Neuronal stem cell (in vitro differentiated cells): ENCODE data around the gene MBP.

Experiments
- DNase-seq: peaks from one replicate; pipeline ENCODE4 v3.0.0-alpha.2; 2013; ENCODE audit warnings: low spot score
- H2AFZ ChIP-seq: one replicate; pipeline ENCODE4 v1.6.1; 2013; ENCODE audit warnings: mild to moderate bottlenecking, low read length, inconsistent platforms
- H2AK5ac ChIP-seq: 2 replicates; pipeline ENCODE4 v1.6.1; 2013; ENCODE audit warnings: low read depth, mild to moderate bottlenecking, inconsistent platforms, low read length, moderate library complexity, mixed read lengths
- H2BK120ac ChIP-seq: 2 replicates; pipeline ENCODE4 v1.6.1; 2013; ENCODE audit warnings: low read depth, mild to moderate bottlenecking, inconsistent platforms, low read length, moderate library complexity, mixed read lengths
- H2BK12ac ChIP-seq: one replicate; pipeline ENCODE4 v1.6.1; 2013; ENCODE audit warnings: low read length, inconsistent platforms
- H2BK15ac ChIP-seq: 2 replicates; pipeline ENCODE4 v1.6.1; 2013; ENCODE audit warnings: mild to moderate bottlenecking, low read length, inconsistent platforms, mixed read lengths
- H2BK5ac ChIP-seq: one replicate; pipeline ENCODE4 v1.6.1; 2013; ENCODE audit warnings: inconsistent platforms, mild to moderate bottlenecking, low read length, moderate library complexity
- H3K14ac ChIP-seq: one replicate; pipeline ENCODE4 v1.6.1; 2013; ENCODE audit warnings: low read length, inconsistent platforms
- H3K18ac ChIP-seq: 2 replicates; pipeline ENCODE4 v1.6.1; 2013; ENCODE audit warnings: low read length, inconsistent platforms
- H3K23ac ChIP-seq: 2 replicates; pipeline ENCODE4 v1.6.1; 2013; ENCODE audit warnings: low read depth, mild to moderate bottlenecking, mixed read lengths, low read length, inconsistent platforms; ENCODE audit not compliant: poor library complexity
- H3K27ac ChIP-seq: replicated peaks from 3 replicates; pipeline ENCODE4 v1.5.1; 2013; ENCODE audit warnings: low read length, inconsistent platforms
- H3K27me3 ChIP-seq, 3 experiments: 2 replicates each; pipeline ENCODE4 v1.6.1; 2013; ENCODE audit warnings: low read length in 3 of 3, mild to moderate bottlenecking in 2 of 3, inconsistent platforms in 1 of 3, low read depth in 1 of 3, mixed read lengths in 1 of 3, moderate library complexity in 1 of 3; ENCODE audit not compliant: control insufficient read depth in 3 of 3, insufficient read depth in 3 of 3
- H3K36me3 ChIP-seq, 2 donors: replicated peaks in 1 of 2; 2 replicates each; pipeline ENCODE4 v1.6.1; 2013; ENCODE audit warnings: low read length in 2 of 2; ENCODE audit not compliant: control insufficient read depth in 2 of 2, insufficient read depth in 2 of 2
- H3K4ac ChIP-seq: 2 replicates; pipeline ENCODE4 v1.6.1; 2013; ENCODE audit warnings: inconsistent platforms, mild to moderate bottlenecking, low read length, moderate library complexity
- H3K4me1 ChIP-seq, 2 donors: 1 replicate in 1 of 2; 2 replicates in 1 of 2; pipeline ENCODE4 v1.6.1; 2013; ENCODE audit warnings: low read length in 2 of 2, low read depth in 1 of 2; ENCODE audit not compliant: control insufficient read depth in 2 of 2, insufficient read depth in 1 of 2
- H3K4me2 ChIP-seq: one replicate; pipeline ENCODE4 v1.6.1; 2013; ENCODE audit warnings: mild to moderate bottlenecking, low read length, inconsistent platforms; ENCODE audit not compliant: insufficient read depth, poor library complexity, severe bottlenecking
- H3K4me3 ChIP-seq, 2 donors: 2 replicates each; pipeline ENCODE4 v1.5.1; 2013; ENCODE audit warnings: low read length in 2 of 2, mild to moderate bottlenecking in 2 of 2, inconsistent platforms in 1 of 2, moderate library complexity in 1 of 2
- H3K79me1 ChIP-seq: one replicate; pipeline ENCODE4 v1.6.1; 2013; ENCODE audit warnings: low read depth, mild to moderate bottlenecking, inconsistent platforms, low read length, moderate library complexity
- H3K9ac ChIP-seq: one replicate; pipeline ENCODE4 v1.6.1; 2013; ENCODE audit warnings: mild to moderate bottlenecking, low read depth, low read length, inconsistent platforms; ENCODE audit not compliant: poor library complexity
- H3K9me3 ChIP-seq, 2 donors: replicated peaks in 1 of 2; 2 replicates each; pipeline versions ENCODE3 to v1.6.1; 2013; ENCODE audit warnings: low read length in 2 of 2, mild to moderate bottlenecking in 2 of 2, inconsistent platforms in 1 of 2, low read depth in 1 of 2, mixed read lengths in 1 of 2, moderate library complexity in 1 of 2; ENCODE audit not compliant: control insufficient read depth in 2 of 2, insufficient read depth in 1 of 2
- H4K8ac ChIP-seq: one replicate; pipeline ENCODE4 v1.6.1; 2013; ENCODE audit warnings: low read depth, mild to moderate bottlenecking, inconsistent platforms, low read length, moderate library complexity
- H4K91ac ChIP-seq: one replicate; pipeline ENCODE4 v1.6.1; 2013; ENCODE audit warnings: low read length, low read depth, mild to moderate bottlenecking, inconsistent platforms; ENCODE audit not compliant: poor library complexity
- WGBS, 2 donors: extraction: QIAGEN DNeasy Blood & Tissue Kit; methylation state at CpG; one replicate each; pipeline ENCODE4 v1.1.7; 2013; ENCODE audit warnings: missing lambda C conversion rate in 2 of 2, mixed read lengths in 1 of 2; ENCODE audit not compliant: insufficient read length in 2 of 2, insufficient replicate concordance in 1 of 2; ENCODE audit errors: extremely low coverage in 2 of 2; 5-methylcytosine and 5-hydroxymethylcytosine counted together

MBP gene

DNA sequence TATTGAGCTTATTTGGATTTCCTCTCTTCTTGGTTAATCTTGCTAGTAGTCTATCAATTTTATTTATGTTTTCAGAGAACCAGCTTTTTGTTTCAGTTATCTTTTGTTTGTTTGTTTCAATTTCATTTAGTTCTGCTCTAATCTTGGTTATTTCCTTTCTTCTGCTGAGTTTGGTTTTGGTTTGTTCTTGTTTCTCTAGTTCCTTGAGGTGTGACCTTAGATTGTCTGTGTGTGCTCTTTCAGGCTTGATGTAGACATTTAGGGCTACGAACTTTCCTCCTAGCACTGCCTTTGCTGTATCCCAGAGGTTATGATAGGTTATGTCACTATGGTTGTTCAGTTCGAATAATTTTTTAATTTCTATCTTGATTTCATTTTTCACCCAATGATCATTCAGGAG, 168.6 kb downstream of the MBP start:
- H2AFZ ChIP-seq: no peak overlapping the region
- H3K14ac ChIP-seq: no peak overlapping the region
- no peak overlapping the region for H3K4ac ChIP-seq
- H3K23ac ChIP-seq: no peak overlapping the region
- no peak overlapping the region for H2BK5ac ChIP-seq
- H3K9ac ChIP-seq: no peak overlapping the region
- no peak for DNase-seq
- no peaks in the 10 kb centered on the region for H3K27me3 ChIP-seq
- H2BK120ac ChIP-seq: no peak overlapping the region
- no peak overlapping the region for H2AK5ac ChIP-seq
- no peak overlapping the region for H2BK12ac ChIP-seq
- H3K27ac ChIP-seq: no peak overlapping the region
- WGBS, 2 donors: no CpG with 5 or more reads among the region's 2 CpGs
- H4K8ac ChIP-seq: no peak overlapping the region
- H3K18ac ChIP-seq: no peak overlapping the region
- H4K91ac ChIP-seq: no peak overlapping the region
- H3K9me3 ChIP-seq: peaks cover 3 to 7% of the 10 kb centered on the region in 2 donors
- H3K4me1 ChIP-seq: peaks cover 0 to 11% of the 10 kb centered on the region in 2 donors
- no peaks in the 10 kb centered on the region for H3K79me1 ChIP-seq
- no peak overlapping the region for H2BK15ac ChIP-seq
- no peak overlapping the region for H3K4me2 ChIP-seq
- H3K36me3 ChIP-seq: peaks cover 10 to 42% of the 10 kb centered on the region in 2 donors
- H3K4me3 ChIP-seq: no peak overlapping the region

DNA sequence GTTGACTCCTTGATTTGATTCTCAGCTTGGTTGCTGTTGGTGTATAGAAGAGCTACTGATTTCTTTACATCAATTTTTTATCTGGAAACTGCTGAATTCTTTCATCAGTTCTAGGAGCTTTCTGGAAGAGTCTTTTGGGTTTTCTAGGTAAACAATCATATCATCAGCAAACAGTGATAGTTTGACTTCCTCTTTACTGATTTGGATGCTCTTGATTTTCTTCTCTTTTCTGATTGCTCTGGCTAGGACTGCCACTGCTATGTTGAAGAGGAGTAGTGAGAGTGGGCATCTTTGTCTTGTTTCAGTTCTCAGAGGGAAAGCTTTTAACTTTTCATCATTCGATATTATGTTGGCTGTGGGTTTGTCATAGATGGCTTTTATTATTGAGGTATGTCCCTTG, 169.7 kb downstream of the MBP start:
- Histone ChIP-seq H3K9me3 (peaks cover 3 to 7% of the 10 kb centered on the region in 2 donors), H3K79me1 (no peaks in the 10 kb centered on the region), H3K4me1 (peaks cover 0 to 9% of the 10 kb centered on the region in 2 donors), H2BK15ac (no peak overlapping the region), H3K4me3 (no peak overlapping the region), H3K4me2 (no peak overlapping the region), H4K8ac (no peak overlapping the region), H3K14ac (no peak overlapping the region), H3K27me3 (no peaks in the 10 kb centered on the region), H3K36me3 (peaks cover 15 to 50% of the 10 kb centered on the region in 2 donors), H2AK5ac (no peak overlapping the region), H3K23ac (no peak overlapping the region), H2BK5ac (no peak overlapping the region), H2BK120ac (no peak overlapping the region), H2BK12ac (no peak overlapping the region), H3K4ac (no peak overlapping the region), H3K27ac (no peak overlapping the region), H4K91ac (no peak overlapping the region), H2AFZ (no peak overlapping the region), H3K18ac (no peak overlapping the region), H3K9ac (no peak overlapping the region)
- DNase-seq: no peak
- no CpG with 5 or more reads among the region's 1 CpG for WGBS, 2 donors

DNA sequence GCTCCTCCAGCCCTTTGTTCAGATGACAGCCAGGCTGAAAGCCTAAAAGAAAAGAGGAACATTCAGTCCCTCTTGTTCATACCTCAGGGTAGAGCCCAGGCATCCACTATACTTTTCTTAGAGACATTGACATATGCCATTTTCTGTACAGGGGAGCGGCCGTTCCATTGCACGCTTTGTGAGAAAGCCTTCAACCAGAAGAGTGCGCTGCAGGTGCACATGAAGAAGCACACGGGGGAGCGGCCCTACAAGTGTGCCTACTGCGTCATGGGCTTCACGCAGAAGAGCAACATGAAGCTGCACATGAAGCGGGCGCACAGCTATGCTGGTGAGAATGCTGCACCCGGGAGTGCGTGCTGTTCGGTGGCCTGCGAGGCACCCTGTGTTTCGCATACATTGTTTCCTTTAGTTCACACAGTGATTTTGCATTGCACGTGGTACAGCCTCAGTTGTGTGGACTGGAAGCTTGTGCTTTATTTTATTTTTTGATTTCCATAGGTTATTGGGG, 172.0 kb downstream of the MBP start:
- Histone ChIP-seq H3K23ac (no peak overlapping the region), H3K18ac (peak overlapping the region; percentile 77), H2AFZ (no peak overlapping the region), H3K4ac (no peak overlapping the region), H3K9me3 (peaks cover 0 to 7% of the 10 kb centered on the region in 2 donors), H2BK120ac (no peak overlapping the region), H3K9ac (no peak overlapping the region), H3K36me3 (peaks cover 11 to 66% of the 10 kb centered on the region in 2 donors), H3K4me1 (peaks cover 0 to 6% of the 10 kb centered on the region in 2 donors), H4K91ac (no peak overlapping the region), H3K79me1 (no peaks in the 10 kb centered on the region), H3K14ac (no peak overlapping the region), H3K27ac (no peak overlapping the region), H2AK5ac (no peak overlapping the region), H2BK12ac (no peak overlapping the region), H4K8ac (no peak overlapping the region), H3K4me3 (no peak overlapping the region), H3K4me2 (no peak overlapping the region), H3K27me3 (no peaks in the 10 kb centered on the region), H2BK15ac (no peak overlapping the region), H2BK5ac (no peak overlapping the region)
- WGBS, 2 donors: no CpG with 5 or more reads among the region's 16 CpGs
- no peak for DNase-seq

DNA sequence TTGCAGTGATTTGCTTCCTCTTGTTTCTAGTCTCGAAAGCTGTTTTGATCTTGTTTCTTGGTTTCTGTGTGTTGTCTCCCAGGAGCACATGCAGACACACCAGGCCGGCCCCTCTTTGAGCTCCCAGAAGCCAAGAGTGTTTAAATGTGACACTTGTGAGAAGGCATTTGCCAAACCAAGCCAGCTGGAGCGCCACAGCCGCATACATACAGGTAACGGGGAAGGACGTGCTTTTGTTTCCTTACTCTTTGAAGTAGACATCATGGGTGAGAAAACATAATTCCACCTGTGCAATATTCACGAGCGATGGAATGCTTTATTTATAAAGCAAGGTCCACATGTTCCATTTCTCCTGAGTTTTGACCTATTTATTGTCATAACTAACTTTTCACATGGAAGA, 173.0 kb downstream of the MBP start:
- Histone ChIP-seq H4K91ac (no peak overlapping the region), H2BK120ac (no peak overlapping the region), H3K27ac (no peak overlapping the region), H3K23ac (no peak overlapping the region), H3K79me1 (no peaks in the 10 kb centered on the region), H3K4me2 (no peak overlapping the region), H3K4me1 (peaks cover 0 to 6% of the 10 kb centered on the region in 2 donors), H3K9ac (no peak overlapping the region), H2BK5ac (no peak overlapping the region), H3K36me3 (peaks cover 11 to 69% of the 10 kb centered on the region in 2 donors), H2AFZ (no peak overlapping the region), H2BK12ac (no peak overlapping the region), H3K14ac (no peak overlapping the region), H3K27me3 (no peaks in the 10 kb centered on the region), H3K4ac (no peak overlapping the region), H3K9me3 (no peaks in the 10 kb centered on the region), H2AK5ac (no peak overlapping the region), H2BK15ac (no peak overlapping the region), H3K4me3 (no peak overlapping the region), H4K8ac (no peak overlapping the region), H3K18ac (no peak overlapping the region)
- no peak for DNase-seq
- no CpG with 5 or more reads among the region's 8 CpGs for WGBS, 2 donors
